NCI-H345 treated with DMSO at 0.1 percent for 48 hours (cell line): Measurements from ENCODE around the gene DPEP2.
"Not testable (repeated sequence)": the region's sequence is repeated elsewhere in the genome, so short reads cannot be mapped to it uniquely, and the experiment has no call there.

Experiments used
- DNase-seq: peaks from one replicate; lab custom pipeline; 2025; ENCODE audit not compliant: unreplicated experiment; lab: John Stamatoyannopoulos, UW

Gene DPEP2, protein sequence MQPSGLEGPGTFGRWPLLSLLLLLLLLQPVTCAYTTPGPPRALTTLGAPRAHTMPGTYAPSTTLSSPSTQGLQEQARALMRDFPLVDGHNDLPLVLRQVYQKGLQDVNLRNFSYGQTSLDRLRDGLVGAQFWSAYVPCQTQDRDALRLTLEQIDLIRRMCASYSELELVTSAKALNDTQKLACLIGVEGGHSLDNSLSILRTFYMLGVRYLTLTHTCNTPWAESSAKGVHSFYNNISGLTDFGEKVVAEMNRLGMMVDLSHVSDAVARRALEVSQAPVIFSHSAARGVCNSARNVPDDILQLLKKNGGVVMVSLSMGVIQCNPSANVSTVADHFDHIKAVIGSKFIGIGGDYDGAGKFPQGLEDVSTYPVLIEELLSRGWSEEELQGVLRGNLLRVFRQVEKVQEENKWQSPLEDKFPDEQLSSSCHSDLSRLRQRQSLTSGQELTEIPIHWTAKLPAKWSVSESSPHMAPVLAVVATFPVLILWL

GRCh38 chr16:67998779-67999688 is at the start of gene DPEP2:
DPEP2 (minus strand) TSS chr16:67999484; CDS start chr16:67993212, 6,272 bp downstream.
- DNase-seq = not testable (repeated sequence)

DNA sequence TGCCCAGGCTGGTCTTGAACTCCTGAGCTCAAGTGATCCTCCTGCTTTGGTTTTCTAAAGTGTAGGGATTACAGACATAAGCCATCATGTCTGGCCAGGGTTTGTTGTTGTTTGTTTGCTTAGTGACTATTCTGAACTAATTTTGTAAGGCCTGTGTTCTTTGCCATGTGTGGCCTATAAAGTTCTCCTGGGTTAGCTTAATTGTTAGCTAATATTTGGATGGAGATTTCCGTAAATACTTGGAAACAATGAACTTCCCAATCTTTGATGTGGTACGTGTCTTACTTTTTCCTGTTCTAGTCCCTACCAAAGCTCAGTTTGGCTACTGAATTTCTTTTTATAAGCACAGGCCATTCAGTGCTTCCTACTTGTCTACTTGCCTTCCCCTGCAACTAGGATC is 48.7 kb upstream of the DPEP2 start:
- DNase-seq = no peak

- DNase-seq = no peak
These were observed 46.8 kb upstream of the DPEP2 start for GRCh38 chr16:68046106-68046505.

DNA sequence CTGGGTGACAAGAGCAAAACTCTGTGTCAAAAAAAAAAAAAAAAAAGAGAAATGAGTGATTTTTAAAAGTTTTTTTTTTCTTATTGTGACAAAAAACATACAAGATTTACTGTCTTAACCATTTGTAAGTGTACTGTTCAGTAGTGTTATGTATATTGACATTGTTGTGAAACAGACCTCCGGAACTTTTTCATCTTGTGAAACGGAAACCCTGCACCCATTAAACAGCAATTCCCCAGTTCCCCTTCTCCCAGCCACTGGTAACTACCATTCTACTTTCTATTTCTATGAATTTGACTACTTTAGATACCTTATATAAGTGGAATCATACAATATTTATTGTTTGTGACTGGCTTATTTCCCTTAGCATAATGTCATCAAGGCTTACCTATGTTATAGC is 42.5 kb upstream of the DPEP2 start:
- no peak for DNase-seq

DNA sequence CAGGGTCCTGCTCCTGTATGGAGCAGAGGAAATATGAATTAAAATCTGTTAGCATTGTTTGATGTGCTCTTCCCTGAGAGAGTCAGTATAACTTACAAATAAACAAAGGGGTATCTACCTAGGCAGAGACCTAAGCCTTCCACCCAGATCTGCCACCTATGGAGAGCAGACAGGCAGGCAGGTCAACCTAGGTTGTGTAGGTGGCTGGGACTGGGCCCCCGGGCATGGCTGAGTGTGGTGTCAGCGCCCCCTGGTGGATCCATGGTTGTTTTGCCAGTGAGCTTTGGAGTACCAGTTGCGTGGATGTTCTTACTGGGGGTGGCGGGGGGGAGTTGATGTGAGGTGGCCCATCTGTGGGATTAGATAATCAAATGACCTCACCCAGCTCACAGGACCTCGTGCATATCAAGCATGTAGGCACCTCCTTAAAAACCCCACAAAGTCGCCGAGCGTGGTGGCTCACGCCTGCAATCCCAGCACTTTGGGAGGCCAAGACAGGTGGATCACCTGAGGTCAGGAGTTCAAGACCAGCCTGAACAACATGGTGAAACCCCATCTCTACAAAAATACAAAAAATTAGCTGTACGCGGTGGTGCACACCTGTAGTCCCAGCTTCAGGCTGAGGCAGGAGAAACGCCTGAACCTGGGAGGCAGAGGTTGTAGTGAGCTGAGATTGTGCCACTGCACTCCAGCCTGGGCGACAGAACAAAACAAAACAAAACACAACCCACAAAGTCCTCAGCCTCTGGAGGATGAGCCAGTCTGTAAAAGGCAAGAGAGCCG is 41.4 kb upstream of the DPEP2 start:
- DNase-seq = peak; percentile 31

DNA sequence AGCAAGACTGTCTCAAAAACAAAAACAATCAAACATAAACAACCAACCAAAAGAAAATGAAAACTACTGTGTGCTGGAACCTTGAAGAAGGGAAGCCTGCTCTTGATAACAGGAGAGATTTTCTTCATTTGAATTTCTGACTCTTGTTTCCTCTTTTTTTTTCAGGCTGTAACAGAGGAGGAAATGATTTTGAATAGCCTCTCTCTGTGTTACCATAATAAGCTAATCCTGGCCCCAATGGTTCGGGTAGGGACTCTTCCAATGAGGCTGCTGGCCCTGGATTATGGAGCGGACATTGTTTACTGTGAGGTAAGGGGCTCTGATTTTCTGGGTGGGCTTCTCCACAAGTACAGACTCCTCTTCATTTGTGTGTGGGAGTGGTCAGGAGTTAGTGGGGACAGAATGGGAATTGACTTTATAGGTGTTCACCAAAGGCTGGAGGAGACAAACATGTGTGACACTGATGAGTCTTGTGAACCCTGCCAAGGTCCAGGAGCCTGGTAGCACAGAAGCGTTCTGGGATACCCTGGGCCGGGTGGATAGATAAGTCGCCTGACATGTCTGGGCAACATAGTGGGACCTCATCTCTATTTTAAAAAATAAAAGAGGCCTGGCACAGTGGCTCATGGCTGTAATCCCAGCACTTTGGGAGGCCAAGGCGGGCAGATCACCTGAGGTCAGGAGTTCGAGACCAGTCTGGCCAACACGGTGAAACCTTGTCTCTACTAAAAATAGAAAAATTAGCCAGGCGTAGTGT is 38.7 kb upstream of the DPEP2 start:
- no peak for DNase-seq

DNA sequence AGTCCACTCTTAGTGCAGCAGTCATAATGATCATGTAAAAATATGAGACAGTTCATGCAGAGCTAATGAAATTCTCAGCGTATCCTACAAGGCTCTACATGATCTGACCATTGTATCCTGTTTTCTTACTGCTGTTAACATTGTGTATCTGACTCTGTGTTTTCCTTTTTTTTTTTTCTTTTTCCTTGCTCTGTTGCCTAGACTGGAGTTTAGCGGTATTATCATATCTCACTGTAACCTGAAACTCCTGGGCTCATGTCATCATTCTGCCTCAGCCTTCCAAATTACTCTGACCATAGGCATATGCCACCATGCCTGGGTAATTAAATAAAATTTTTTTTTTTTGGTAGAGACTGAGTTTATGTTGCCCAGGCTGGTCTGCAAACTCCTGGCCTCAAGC is 35.9 kb upstream of the DPEP2 start:
- DNase-seq = no peak

GRCh38 chr16:68033101-68033500 is 33.8 kb upstream of the DPEP2 start:
- no peak for DNase-seq

GRCh38 chr16:68031951-68032350 is 32.7 kb upstream of the DPEP2 start:
- DNase-seq = no peak

DNA sequence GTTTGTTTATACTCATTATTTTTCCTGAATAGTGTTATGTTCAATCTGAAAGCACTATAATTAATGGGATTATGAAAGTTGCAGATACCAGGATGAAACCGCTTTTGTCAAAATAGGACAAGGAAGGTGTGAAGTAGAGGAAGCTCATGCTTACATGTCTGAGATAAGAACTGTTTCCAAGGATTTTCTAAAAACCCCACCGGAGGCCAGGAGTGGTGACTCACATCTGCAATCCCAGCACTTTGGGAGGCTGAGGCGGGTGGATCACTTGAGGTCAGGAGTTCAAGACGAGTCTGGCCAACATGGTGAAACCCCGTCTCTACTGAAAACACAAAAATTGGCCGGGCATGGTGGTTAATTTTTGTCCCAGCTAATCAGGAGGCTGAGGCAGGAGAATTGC is 30.8 kb upstream of the DPEP2 start:
- DNase-seq = not testable (repeated sequence)

DNA sequence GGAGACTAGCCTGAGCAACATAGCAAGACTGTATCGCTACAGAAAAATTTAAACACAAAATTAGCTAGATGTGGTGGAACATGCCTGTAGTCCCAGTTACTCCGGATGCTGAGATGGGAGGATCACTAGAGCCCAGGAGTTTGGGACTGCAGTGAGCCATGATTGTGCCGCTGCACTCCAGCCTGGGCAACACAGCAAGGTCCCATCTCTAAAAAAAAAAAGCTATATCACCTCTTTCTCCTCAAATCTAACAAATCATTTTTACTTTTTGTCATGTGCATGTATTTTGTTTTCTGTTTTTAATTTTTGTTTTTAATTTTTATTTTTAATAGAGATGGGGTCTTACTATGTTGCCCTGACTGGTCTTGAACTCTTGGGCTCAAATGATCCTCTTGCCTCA is 29.7 kb upstream of the DPEP2 start:
- no peak for DNase-seq

- peak; percentile 38 for DNase-seq
These were observed 23.6 kb upstream of the DPEP2 start, which contains the start of the genes DDX28 and DUS2 for GRCh38 chr16:68022728-68023537. DDX28 (minus strand) TSS chr16:68023232; CDS start chr16:68023202, 30 bp downstream. DUS2 (plus strand) TSS chr16:68023284; CDS start chr16:68038024, 14,740 bp downstream.

DNA sequence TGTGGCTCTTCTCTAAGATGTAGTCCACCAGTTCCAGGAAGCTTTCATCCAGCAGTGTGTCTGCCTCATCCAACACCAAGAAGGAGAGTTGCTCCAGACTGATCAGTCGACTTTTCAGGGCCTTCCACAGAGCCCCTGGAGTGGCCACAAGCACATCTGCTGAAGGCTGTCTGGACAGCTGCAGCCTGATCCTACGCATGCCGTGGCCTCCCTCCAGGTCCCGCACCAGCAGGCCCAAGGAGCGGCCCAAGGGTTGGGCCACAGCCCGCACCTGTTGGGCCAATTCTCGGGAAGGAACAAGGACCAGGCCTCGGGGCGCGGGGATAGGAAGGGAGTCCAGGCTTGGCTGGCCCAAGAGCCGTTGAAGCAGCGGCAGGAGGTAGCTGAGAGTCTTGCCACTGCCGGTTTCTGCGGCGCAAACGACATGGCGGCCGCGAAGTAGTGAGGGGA is 23.0 kb upstream of the DPEP2 start:
- DNase-seq = no peak

- no peak for DNase-seq
These were observed 22.2 kb upstream of the DPEP2 start for GRCh38 chr16:68021490-68021889.

GRCh38 chr16:68019167-68019680 is 19.9 kb upstream of the DPEP2 start:
- no peak for DNase-seq

DNA sequence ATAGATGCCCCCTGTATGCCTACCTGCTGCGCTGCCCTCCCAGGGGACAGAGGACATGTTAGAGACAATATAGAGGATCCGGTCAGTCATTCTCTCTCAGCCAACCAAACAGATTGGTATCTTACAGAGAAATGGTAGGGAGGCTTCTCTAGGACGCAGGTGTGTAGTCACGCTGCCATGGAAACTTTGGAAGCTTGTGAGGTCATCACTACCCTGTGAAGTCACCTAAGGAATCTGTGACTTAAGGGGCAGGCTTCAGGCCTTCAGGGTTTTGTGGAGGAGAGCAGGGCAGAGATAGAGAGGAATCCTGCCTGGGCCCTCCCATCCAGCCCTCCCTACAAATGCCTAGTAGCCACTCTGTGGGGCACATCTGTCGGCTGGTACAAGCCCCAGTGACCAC is 16.4 kb upstream of the DPEP2 start, which contains the start of gene DPEP2NB:
DPEP2NB (minus strand) TSS at position 231 of the 400 bp plus-strand sequence; CDS start at position 90, 141 bp downstream.
- no peak for DNase-seq

- DNase-seq = no peak
These were observed 14.2 kb upstream of the DPEP2 start for GRCh38 chr16:68013440-68013839.

DNA sequence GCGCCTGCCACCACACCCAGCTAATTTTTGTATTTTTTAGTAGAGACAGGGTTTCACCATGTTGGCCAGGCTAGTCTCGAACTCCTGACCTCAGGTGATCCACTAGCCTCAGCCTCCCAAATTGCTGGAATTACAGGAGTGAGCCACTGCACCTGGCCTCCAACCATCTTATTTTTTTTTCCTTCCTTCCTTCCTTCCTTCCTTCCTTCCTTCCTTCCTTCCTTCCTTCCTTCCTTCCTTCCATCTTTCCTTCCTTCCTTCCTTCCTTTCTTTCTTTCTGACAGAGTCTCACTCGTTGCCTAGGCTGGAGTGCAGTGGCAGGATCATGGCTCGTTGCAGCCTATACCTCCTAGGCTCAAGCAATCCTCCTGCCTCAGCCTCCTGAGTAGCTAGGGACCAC is 10.6 kb upstream of the DPEP2 start:
- not testable (repeated sequence) for DNase-seq
